GM21360 (cell line): ENCODE results near the gene CIDEB.
A peak's percentile ranks its signal among the peaks of the same experiment; 100 is the strongest.
"Not testable (repeated sequence)": the region's sequence is repeated elsewhere in the genome, so short reads cannot be mapped to it uniquely, and the experiment has no call there.

Experiments
- ATAC-seq: cut with Tn5 transposase; IDR thresholded peaks from one replicate; pipeline ENCODE4 v1.9.1; 2021; ENCODE audit warnings: mild to moderate bottlenecking, moderate library complexity; ENCODE audit not compliant: unreplicated experiment

Gene CIDEB

GRCh38 chr14:24307575-24308341 lies at the start of gene CIDEB:
TSS of gene CIDEB (minus strand) at chr14:24307977. CDS start at chr14:24307858, 119 bp downstream.
- ATAC-seq: peak; percentile 46

GRCh38 chr14:24356208-24356607 lies 48.4 kb upstream of the CIDEB start:
- ATAC-seq: no peak

- ATAC-seq: no peak
Measured at GRCh38 chr14:24355009-24355408, 47.2 kb upstream of the CIDEB start.

GRCh38 chr14:24354482-24354825 lies 46.7 kb upstream of the CIDEB start:
- ATAC-seq: not testable (repeated sequence)

- ATAC-seq: no peak
Measured at GRCh38 chr14:24353559-24354481, 46.0 kb upstream of the CIDEB start.

- no peak for ATAC-seq
Measured at GRCh38 chr14:24351517-24351916, 43.7 kb upstream of the CIDEB start.

- ATAC-seq: no peak
Measured at GRCh38 chr14:24349742-24350141, 42.0 kb upstream of the CIDEB start.

- ATAC-seq: no peak
Measured at GRCh38 chr14:24348186-24348585, 40.4 kb upstream of the CIDEB start.

- ATAC-seq: no peak
Measured at GRCh38 chr14:24347134-24347533, 39.4 kb upstream of the CIDEB start.

GRCh38 chr14:24343795-24344660 lies 36.3 kb upstream of the CIDEB start:
- no peak for ATAC-seq

- no peak for ATAC-seq
Measured at GRCh38 chr14:24342889-24343288, 35.1 kb upstream of the CIDEB start.

- ATAC-seq: no peak
Measured at GRCh38 chr14:24340606-24341005, 32.8 kb upstream of the CIDEB start.

- ATAC-seq: peak; percentile 74
Measured at GRCh38 chr14:24339284-24340151, 31.7 kb upstream of the CIDEB start, which contains the start of gene RIPK3. TSS of gene RIPK3 (minus strand) at chr14:24339991. CDS start at chr14:24339826, 165 bp downstream.

GRCh38 chr14:24338843-24339242 lies 31.1 kb upstream of the CIDEB start:
- no peak for ATAC-seq

- ATAC-seq: no peak
Measured at GRCh38 chr14:24337824-24338175, 30.0 kb upstream of the CIDEB start.

GRCh38 chr14:24337144-24337823 lies 29.5 kb upstream of the CIDEB start:
- no peak for ATAC-seq

GRCh38 chr14:24335461-24336171 lies 27.8 kb upstream of the CIDEB start:
- ATAC-seq: no peak

GRCh38 chr14:24334431-24335291 lies 26.9 kb upstream of the CIDEB start, which contains the start of gene ADCY4:
TSS of gene ADCY4 (minus strand) at chr14:24335071. CDS start at chr14:24334652, 419 bp downstream.
- no peak for ATAC-seq
